HG02981 (cell line): ENCODE results near the gene OR51G2.

Experiments used
- ATAC-seq: cut with Tn5 transposase; IDR thresholded peaks from one replicate; pipeline ENCODE4 v1.9.1; 2021; ENCODE audit warnings: mild to moderate bottlenecking, moderate library complexity; ENCODE audit not compliant: unreplicated experiment

The OR51G2 gene

DNA sequence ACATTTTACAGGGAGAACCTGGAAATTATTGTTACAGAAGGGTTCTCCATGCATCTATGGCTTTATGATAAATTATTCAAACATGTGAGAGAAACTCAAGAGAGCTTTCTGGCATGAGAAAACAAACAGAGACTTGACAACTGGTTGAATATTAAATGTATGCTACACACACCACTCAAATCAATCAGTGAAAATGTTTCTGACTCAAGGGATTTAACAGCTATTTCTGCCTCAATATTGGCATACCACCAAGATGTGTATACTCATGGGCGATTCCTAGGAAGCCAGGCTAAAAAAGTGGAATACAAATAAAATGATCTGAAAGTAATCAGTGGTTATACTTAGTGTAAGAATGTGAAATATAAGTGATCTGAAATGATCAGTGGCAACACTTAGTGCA, 53.3 kb downstream of the OR51G2 start:
- no peak for ATAC-seq

- no peak for ATAC-seq
Measured at GRCh38 chr11:4863876-4864275, 55.3 kb downstream of the OR51G2 start.
